ENCODE data around the gene YTHDF1.

The YTHDF1 gene

DNA sequence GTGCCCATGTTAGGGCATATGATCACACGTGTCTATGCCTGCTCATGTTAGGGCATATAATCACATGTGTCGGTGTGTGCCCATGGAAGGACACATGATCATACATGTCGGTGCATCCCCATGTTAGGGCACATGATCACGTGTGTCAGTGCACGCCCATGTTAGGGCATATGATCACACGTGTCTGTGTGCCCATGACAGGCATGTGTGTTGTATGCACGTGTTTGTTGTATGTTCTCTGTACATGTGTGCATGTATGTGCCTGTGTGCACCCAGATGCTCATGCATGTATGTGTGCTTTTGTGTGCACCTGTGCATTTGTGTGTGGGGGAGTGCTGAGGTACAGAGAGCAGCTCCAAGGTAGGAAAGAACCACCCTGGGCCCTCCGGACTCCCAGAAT, 29.8 kb downstream of the YTHDF1 start:
- ATAC-seq (ENCODE audit: low read depth) = no peak
- Mint-ChIP-seq H3K4me1 (peaks cover 3% of the 10 kb centered on the region), H3K9me3 (no peaks in the 10 kb centered on the region), H3K27me3 (peaks cover 20% of the 10 kb centered on the region), H3K27ac (no peak overlapping the region), H3K4me3 (no peak overlapping the region), H3K36me3 (no peaks in the 10 kb centered on the region)
- no peak for DNase-seq (ENCODE audit: low spot score in 2 of 2)

DNA sequence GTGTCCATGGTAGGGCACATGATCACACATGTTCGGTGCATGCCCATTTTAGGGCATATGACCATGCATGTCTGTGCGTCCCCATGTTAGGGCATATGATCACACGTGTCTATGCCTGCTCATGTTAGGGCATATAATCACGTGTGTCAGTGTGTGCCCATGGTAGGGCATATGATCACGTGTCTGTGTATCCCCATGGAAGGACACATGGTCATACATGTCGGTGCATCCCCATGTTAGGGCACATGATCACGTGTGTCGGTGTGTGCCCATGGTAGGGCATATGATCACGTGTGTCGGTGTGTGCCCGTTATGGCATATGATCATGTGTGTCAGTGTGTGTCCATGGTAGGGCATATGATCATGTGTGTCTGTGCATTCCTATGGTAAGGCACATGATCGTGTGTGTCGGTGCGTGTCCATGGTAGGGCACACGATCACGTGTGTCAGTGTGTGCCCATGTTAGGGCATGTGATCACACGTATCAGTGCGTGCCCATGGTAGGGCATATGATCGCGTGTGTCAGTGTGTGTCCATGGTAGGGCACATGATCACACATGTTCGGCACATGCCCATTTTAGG, 30.6 kb downstream of the YTHDF1 start:
- DNase-seq (ENCODE audit: low spot score in 2 of 2) (no peak), ATAC-seq (ENCODE audit: low read depth) (no peak)
- H3K36me3 Mint-ChIP-seq = no peaks in the 10 kb centered on the region
- no peak overlapping the region for H3K4me3 Mint-ChIP-seq
- no peak overlapping the region for H3K27ac Mint-ChIP-seq
- H3K27me3 Mint-ChIP-seq = peaks cover 24% of the 10 kb centered on the region
- H3K4me1 Mint-ChIP-seq = peaks cover 5% of the 10 kb centered on the region
- H3K9me3 Mint-ChIP-seq = no peaks in the 10 kb centered on the region

DNA sequence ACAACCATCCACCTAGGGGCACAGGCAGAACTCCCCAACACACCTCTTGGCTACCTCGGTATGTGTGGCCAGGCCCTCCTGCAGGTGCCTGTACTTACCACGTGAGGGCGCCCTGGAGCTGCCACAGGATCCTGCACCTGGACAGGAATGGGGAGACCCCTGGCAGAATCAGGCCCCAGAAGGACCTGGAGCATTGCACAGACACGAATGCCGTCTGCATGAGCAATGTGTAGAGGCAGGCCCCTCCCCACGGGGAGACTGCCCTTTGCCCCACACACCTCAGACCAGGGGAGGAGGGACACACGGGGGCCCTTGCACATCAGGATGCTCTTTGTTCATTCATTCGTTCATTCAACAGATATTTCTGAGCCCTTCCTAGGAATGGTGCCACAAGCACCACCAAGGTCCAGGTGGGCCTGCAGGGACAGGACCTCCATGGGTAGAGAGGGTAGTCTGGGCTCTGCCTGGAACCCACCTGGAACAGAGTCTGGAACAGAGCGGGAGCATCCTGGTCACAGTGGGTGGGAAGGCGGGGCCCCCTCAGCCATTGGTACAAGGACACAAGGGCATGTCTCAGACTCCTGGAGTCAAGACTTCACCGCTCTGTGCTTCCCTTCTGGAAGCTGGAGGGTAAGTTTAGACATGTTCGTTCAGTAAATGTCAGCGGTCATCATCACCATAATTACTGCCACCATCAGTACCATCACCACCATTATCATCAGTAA, 32.3 kb downstream of the YTHDF1 start:
- H3K4me3 Mint-ChIP-seq = no peak overlapping the region
- peaks cover 6% of the 10 kb centered on the region for H3K4me1 Mint-ChIP-seq
- DNase-seq (ENCODE audit: low spot score in 2 of 2) = peak; percentile 41 to 56
- H3K27ac Mint-ChIP-seq = no peak overlapping the region
- H3K9me3 Mint-ChIP-seq = no peaks in the 10 kb centered on the region
- H3K36me3 Mint-ChIP-seq = no peaks in the 10 kb centered on the region
- ATAC-seq (ENCODE audit: low read depth) = peak; percentile 18
- peaks cover 21% of the 10 kb centered on the region for H3K27me3 Mint-ChIP-seq

DNA sequence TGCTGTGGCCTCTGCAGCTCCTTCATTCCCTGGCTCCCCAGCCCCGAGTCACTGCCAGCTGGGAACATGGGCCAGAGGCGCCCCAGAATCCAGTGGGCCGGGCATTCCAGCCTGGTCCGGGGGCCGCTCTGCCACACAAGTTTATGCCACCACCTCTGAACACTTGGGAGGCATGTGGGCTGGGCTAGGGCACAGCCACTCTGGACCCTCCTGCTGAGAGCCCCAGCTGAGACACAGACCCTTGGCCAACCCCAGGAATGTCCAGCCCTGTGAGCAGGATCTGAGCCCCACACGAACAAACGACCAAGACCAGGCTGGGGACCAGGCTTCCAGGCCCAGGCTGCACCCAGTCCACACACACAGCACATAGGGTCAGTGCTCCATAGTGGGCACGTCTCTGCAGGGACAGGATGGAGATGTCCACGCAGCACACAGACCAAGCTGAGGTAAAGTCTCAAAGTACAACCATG, 33.0 kb downstream of the YTHDF1 start:
- ATAC-seq (ENCODE audit: low read depth) (no peak), DNase-seq (ENCODE audit: low spot score in 2 of 2) (no peak)
- Mint-ChIP-seq H3K27me3 (peaks cover 21% of the 10 kb centered on the region), H3K27ac (no peak overlapping the region), H3K4me3 (no peak overlapping the region), H3K9me3 (no peaks in the 10 kb centered on the region), H3K4me1 (peaks cover 6% of the 10 kb centered on the region), H3K36me3 (no peaks in the 10 kb centered on the region)

DNA sequence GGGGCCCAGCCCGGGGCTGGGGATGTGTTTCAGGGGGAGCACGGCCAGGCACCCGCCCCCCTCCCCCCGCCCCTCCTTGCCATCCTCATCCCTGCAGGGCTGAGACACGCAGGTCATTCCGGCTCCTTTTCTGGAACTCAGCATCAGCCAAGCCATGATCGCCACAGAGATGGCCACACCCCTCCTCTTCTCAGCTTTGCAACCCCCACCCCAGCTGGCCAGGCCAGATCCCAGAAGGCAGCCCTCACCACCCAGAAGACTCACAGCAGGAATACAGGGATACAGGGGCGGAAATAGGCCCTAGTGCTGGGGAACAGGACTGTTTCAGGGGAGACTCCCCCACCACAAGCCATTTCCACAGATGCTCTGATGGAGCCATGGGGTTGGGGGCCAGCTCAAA, 33.5 kb downstream of the YTHDF1 start:
- H3K27ac Mint-ChIP-seq = no peak overlapping the region
- DNase-seq (ENCODE audit: low spot score in 2 of 2) (no peak), ATAC-seq (ENCODE audit: low read depth) (no peak)
- no peaks in the 10 kb centered on the region for H3K36me3 Mint-ChIP-seq
- H3K27me3 Mint-ChIP-seq = peaks cover 22% of the 10 kb centered on the region
- peaks cover 8% of the 10 kb centered on the region for H3K4me1 Mint-ChIP-seq
- no peaks in the 10 kb centered on the region for H3K9me3 Mint-ChIP-seq
- no peak overlapping the region for H3K4me3 Mint-ChIP-seq

DNA sequence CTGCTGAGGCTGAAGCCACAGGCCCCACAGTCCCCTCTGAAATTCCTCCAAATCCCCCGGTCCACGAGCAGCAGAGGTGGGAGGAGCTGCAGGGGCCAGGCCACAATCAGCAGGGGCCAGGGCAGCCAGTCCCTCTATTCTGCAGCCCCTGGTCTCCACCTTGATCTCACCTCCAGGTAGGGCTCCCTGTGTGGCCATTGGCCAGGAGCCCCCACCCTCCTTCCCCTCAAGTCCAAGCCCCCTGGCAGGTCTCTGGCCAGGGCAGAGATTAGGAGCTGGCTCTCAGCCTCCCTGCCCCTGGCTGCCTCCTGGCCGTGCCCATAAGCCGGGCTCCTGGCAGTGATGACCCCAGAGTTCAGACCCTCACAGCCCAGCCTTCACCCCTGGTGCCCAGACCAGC, 34.7 kb downstream of the YTHDF1 start:
- H3K27ac Mint-ChIP-seq = no peak overlapping the region
- H3K9me3 Mint-ChIP-seq = no peaks in the 10 kb centered on the region
- H3K4me3 Mint-ChIP-seq = no peak overlapping the region
- H3K4me1 Mint-ChIP-seq = peaks cover 13% of the 10 kb centered on the region
- H3K27me3 Mint-ChIP-seq = peaks cover 28% of the 10 kb centered on the region
- DNase-seq (ENCODE audit: low spot score in 2 of 2) (no peak), ATAC-seq (ENCODE audit: low read depth) (no peak)
- H3K36me3 Mint-ChIP-seq = no peaks in the 10 kb centered on the region

DNA sequence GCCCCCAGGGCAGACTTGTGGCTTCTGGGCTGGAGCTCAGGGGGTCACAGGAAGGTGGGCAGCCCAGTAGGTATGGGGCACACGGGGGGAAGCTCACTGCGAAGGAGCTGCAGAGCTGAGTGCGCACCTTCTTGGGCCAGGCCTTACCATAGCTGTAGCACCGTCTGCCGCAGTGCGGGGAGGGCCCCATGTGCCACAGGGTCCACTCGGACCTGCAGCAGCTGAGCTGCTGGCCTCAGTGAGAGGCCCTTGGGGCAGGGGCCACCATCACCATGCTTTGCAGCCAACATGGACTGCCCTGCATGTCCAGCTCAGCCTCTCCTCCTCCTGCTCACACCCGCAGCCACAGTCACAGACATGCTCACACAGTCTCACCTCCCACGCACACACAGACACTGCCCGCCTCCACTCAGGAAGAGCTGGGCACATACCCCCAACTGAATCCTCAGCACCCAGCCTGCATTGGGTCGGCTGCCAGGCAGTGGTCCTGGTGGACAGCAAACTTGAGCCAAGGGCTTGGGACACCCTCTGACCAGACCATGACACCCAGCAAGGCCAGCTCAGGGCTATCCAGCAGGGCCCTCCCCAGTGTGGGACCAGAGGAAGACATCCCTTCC, 35.3 kb downstream of the YTHDF1 start:
- Mint-ChIP-seq H3K4me3 (no peak overlapping the region), H3K4me1 (peaks cover 14% of the 10 kb centered on the region), H3K36me3 (no peaks in the 10 kb centered on the region), H3K27me3 (peaks cover 30% of the 10 kb centered on the region), H3K27ac (no peak overlapping the region), H3K9me3 (no peaks in the 10 kb centered on the region)
- ATAC-seq (ENCODE audit: low read depth) (no peak), DNase-seq (ENCODE audit: low spot score in 2 of 2) (no peak)

DNA sequence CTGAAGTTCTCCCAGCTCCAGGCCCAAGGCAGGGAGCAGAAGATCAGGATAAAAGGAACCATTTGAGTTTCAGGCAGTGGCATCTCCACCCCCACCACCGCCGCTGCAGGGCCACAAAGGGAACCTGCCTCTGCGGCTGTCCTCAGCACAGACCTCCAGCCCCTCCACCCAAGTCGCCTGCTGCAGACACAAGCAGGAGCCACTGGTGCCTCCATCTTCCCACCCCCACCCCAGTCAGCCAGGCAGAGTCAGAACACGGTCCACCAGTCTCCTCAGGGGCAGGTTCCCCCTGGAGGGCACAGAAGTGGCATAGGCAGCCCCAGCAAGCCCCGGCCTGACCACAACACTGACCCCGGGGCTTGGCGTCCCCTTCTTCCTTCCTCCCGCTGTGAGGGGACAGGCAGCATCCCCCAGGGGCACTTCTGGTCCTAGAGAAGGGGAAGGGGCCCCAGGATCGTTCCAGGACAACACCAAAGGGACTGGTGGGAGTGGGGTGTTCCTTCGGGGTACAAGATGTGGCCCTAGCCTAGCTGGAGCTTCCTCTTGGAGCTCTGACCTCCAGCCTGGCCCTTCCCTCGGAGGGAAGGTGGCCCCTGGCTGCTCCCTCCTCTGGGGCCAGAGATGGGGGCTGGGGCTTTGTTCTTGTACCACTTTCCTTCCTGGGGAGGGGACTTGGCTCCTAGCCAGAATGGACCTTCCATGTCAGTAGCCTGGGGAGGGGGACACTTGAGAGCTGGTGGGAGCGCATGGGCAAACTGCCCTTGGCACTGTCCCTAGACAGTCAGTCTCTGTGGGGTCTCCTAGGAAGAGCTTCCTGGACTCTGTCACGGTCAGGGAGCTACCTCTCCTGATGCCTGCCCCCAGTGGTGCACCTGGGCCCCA, 36.0 kb downstream of the YTHDF1 start:
- Mint-ChIP-seq H3K4me3 (peak overlapping the region; percentile 71), H3K27me3 (peaks cover 32% of the 10 kb centered on the region), H3K4me1 (peaks cover 14% of the 10 kb centered on the region), H3K9me3 (no peaks in the 10 kb centered on the region), H3K27ac (no peak overlapping the region), H3K36me3 (no peaks in the 10 kb centered on the region)
- DNase-seq (ENCODE audit: low spot score in 2 of 2) = no peak
- no peak for ATAC-seq (ENCODE audit: low read depth)

DNA sequence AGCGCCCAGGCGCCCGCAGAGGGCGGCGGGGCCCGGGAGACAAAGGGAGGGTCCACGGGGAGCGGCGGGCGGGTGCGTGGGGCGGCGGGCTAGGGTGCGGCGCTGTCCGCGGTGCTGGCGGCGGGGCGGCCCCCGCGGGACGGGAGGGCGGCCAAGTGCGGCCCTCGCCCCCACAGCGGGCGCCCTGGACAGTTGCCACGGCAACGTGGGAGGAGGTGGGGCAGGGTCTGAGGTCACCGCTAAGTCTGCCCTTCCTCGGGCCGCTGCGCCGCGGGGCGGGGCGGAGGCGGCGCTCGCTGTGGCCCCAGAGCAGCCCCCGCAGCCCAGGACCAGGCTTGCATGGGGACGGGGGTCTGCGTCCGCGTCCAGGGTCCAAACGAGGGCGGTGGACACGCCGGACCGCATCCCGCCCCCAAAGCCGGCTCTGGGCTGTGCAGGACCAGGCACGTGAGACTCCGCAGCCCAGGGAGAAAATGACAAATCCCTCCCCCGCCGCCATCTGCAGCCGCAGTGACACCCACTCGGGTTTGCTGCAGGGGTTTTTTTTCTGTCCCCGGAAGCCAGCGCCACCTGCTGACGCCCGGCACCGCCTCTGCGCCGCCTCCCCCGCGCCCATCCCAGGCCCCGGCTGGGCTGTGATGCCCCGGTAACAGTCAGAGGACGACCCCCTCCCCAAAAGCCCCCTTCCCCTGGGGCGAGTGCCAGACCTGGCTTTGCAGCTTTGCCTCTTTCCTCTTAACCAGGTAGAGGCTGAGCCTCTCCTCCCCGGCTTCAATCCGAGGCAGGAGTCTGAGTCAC, 36.8 kb downstream of the YTHDF1 start:
- Mint-ChIP-seq H3K27ac (no peak overlapping the region), H3K4me3 (peak overlapping the region; percentile 71), H3K4me1 (peaks cover 16% of the 10 kb centered on the region), H3K36me3 (no peaks in the 10 kb centered on the region), H3K27me3 (peaks cover 30% of the 10 kb centered on the region), H3K9me3 (no peaks in the 10 kb centered on the region)
- ATAC-seq (ENCODE audit: low read depth) (peak; percentile 88), DNase-seq (ENCODE audit: low spot score in 2 of 2) (peak; percentile 69 to 73)

DNA sequence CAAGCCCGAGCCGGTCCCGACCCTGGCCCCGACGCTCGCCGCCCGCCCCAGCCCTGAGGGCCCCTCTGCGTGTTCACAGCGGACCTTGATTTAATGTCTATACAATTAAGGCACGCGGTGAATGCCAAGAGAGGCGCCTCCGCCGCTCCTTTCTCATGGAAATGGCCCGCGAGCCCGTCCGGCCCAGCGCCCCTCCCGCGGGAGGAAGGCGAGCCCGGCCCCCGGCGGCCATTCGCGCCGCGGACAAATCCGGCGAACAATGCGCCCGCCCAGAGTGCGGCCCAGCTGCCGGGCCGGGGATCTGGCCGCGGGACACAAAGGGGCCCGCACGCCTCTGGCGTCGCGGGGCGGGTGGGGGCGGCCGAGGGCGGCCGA, 37.5 kb downstream of the YTHDF1 start:
- H3K4me3 Mint-ChIP-seq = no peak overlapping the region
- no peaks in the 10 kb centered on the region for H3K9me3 Mint-ChIP-seq
- H3K27ac Mint-ChIP-seq = no peak overlapping the region
- ATAC-seq (ENCODE audit: low read depth) (no peak), DNase-seq (ENCODE audit: low spot score in 2 of 2) (no peak)
- no peaks in the 10 kb centered on the region for H3K36me3 Mint-ChIP-seq
- peaks cover 28% of the 10 kb centered on the region for H3K27me3 Mint-ChIP-seq
- peaks cover 16% of the 10 kb centered on the region for H3K4me1 Mint-ChIP-seq

DNA sequence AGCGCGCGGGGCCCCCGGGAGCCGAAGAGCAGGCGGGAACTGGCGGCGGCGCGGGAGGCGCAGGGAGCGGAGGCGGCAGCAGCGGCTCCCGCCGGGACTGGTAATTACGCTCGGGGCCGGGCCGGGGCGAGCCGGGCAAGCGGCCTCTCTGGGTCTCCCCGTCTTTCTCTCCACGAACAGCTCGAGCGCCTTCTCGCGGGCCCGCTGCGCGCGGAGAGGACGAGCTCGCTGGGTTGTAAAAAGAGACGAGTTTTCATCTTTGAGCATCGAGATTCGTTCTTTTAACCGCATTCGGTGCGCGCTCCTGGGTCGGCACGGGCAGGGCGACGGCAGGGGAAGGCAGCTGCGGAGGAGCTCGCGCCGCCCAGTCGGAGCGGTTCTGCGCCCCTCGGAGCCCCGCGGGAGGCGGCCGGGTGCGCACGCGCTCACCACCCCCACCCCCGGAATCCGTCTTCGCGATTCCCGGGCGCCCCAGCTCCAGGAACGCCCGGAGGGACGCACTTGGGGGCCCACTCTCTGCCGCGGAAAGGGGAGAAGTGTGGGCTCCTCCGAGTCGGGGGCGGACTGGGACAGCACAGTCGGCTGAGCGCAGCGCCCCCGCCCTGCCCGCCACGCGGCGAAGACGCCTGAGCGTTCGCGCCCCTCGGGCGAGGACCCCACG, 38.0 kb downstream of the YTHDF1 start:
- no peaks in the 10 kb centered on the region for H3K36me3 Mint-ChIP-seq
- no peaks in the 10 kb centered on the region for H3K9me3 Mint-ChIP-seq
- H3K4me3 Mint-ChIP-seq = peak overlapping the region; percentile 81
- DNase-seq (ENCODE audit: low spot score in 2 of 2) = peak in 1 of 2 donors; percentile 22
- H3K27ac Mint-ChIP-seq = no peak overlapping the region
- no peak for ATAC-seq (ENCODE audit: low read depth)
- peaks cover 27% of the 10 kb centered on the region for H3K27me3 Mint-ChIP-seq
- peaks cover 16% of the 10 kb centered on the region for H3K4me1 Mint-ChIP-seq

DNA sequence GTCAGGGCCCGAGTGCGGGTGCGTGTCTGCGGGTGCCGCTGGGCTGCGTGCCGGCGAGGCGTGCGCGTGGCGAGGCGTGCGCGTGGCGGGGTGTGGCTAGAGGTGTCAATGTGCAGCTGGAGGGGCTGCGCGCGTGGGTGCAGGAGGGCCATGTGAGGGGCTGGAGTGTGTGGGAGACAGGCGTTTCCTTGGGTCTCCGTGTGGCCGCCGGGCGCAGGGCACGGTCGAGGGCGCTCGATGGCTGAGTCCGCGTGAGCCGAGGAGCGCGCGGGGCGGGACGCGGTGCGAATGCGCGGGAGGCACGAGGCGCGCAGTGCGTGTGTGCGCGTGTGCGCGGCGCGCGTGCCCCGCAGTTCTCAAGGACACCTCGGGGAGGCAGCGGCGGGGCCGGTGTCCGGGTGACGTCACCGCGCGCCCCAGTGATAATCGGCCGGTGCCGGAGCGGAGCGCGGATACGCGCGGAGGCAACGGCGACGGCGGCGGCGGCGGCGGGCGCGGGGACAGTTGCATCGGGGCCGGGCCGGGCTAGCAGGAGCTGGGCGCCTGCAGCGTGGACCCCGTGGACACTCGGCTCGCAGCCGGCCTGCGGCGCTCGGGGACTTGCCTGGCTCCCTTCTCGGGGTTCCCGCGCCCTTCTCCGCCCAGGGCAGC, 38.7 kb downstream of the YTHDF1 start:
- H3K27ac Mint-ChIP-seq = no peak overlapping the region
- peak overlapping the region; percentile 51 for H3K4me3 Mint-ChIP-seq
- peaks cover 26% of the 10 kb centered on the region for H3K27me3 Mint-ChIP-seq
- H3K36me3 Mint-ChIP-seq = no peaks in the 10 kb centered on the region
- DNase-seq (ENCODE audit: low spot score in 2 of 2) (peak in 1 of 2 donors; percentile 30), ATAC-seq (ENCODE audit: low read depth) (no peak)
- H3K9me3 Mint-ChIP-seq = no peaks in the 10 kb centered on the region
- H3K4me1 Mint-ChIP-seq = peaks cover 16% of the 10 kb centered on the region
